Measurements from ENCODE around the gene SLC22A1. TPM values are rescaled to one million over a fixed set of nuclear protein-coding genes. Genes with fewer than 3 reads are reported as not detected.

Gene SLC22A1
- total RNA-seq, 1 experiment from 2014 or later: 0.86 TPM

DNA sequence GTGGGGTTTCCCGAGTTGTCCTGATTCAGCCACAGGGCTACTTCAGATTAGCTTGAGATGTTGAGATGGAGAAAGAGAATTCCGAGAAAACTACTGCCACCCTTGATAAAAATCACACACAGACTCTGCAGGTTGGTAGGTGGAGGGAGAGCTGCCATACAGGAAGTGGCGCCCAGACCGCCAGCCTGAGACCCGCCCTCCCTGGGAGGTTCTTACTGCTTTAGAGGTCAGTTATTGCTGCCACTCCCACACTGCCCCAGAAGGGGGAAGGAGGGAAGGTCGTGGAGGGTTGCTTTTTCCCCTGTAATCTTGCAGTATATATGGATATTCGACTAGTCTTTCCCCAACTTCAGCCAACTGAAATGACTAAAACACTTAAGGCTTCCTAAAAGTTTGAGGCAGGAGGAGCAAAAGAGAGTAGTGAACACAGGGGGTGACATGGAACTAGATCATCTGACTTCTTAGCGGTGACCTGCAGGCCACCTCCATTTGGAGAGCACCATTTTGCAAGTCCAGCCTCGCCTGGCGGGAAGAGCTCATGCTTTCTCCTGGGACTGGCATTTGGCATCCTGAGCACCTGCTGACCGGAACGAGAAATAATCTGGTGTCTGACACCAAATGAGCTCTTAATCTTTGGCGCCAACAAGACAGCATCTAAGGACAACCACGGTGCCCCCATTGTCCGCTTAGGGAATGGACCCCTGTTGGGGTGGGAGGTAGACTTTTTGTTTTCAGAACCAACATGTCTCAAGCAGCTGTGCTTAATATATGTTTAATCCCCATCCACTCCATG, 35.7 kb upstream of the SLC22A1 start:
- H3K79me2 ChIP-seq (ENCODE audit: insufficient read depth, low read length): no peaks in the 10 kb centered on the region
- no peak overlapping the region for H3K27ac ChIP-seq (ENCODE audit: low read depth, low read length)
- no peaks in the 10 kb centered on the region for H3K9me2 ChIP-seq (ENCODE audit: insufficient read depth)
- H3K9ac ChIP-seq (ENCODE audit: low read length): no peak overlapping the region
- TF ChIP-seq POLR2A (IDR thresholded peaks at IDR 0.05; ENCODE audit: borderline replicate concordance, extremely low read depth, insufficient read depth, insufficient read length) (no peak), SIN3A (IDR thresholded peaks at IDR 0.05; ENCODE audit: low read depth) (no peak), POLR2AphosphoS5 (IDR thresholded peaks at IDR 0.05; ENCODE audit: low read depth, low read length) (no peak), CBX3 (IDR thresholded peaks at IDR 0.05; ENCODE audit: low read depth) (no peak), EZH2phosphoT487 (IDR thresholded peaks at IDR 0.05; ENCODE audit: borderline replicate concordance) (no peak), EGR1 (IDR thresholded peaks at IDR 0.05; ENCODE audit: low read depth) (no peak), YY1 (IDR thresholded peaks at IDR 0.05; ENCODE audit: extremely low read depth, insufficient replicate concordance, low read depth, low read length) (no peak), RAD21 (IDR thresholded peaks at IDR 0.05; ENCODE audit: low read depth) (no peak), JUND (IDR thresholded peaks at IDR 0.05) (no peak), ZNF274 (IDR thresholded peaks at IDR 0.05; ENCODE audit: low read depth, low read length) (no peak), EZH2 (IDR thresholded peaks at IDR 0.05) (no peak), CEBPB (IDR thresholded peaks at IDR 0.05; ENCODE audit: low read depth) (no peak), ELF1 (IDR thresholded peaks at IDR 0.05; ENCODE audit: borderline replicate concordance, low read depth) (no peak)
- TF ChIP-seq, protein P1, sequence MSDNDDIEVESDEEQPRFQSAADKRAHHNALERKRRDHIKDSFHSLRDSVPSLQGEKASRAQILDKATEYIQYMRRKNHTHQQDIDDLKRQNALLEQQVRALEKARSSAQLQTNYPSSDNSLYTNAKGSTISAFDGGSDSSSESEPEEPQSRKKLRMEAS (IDR thresholded peaks at IDR 0.05): no peak
- TF ChIP-seq, protein P2, sequence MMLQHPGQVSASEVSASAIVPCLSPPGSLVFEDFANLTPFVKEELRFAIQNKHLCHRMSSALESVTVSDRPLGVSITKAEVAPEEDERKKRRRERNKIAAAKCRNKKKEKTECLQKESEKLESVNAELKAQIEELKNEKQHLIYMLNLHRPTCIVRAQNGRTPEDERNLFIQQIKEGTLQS (IDR thresholded peaks at IDR 0.05): no peak
- TF ChIP-seq, protein P3, sequence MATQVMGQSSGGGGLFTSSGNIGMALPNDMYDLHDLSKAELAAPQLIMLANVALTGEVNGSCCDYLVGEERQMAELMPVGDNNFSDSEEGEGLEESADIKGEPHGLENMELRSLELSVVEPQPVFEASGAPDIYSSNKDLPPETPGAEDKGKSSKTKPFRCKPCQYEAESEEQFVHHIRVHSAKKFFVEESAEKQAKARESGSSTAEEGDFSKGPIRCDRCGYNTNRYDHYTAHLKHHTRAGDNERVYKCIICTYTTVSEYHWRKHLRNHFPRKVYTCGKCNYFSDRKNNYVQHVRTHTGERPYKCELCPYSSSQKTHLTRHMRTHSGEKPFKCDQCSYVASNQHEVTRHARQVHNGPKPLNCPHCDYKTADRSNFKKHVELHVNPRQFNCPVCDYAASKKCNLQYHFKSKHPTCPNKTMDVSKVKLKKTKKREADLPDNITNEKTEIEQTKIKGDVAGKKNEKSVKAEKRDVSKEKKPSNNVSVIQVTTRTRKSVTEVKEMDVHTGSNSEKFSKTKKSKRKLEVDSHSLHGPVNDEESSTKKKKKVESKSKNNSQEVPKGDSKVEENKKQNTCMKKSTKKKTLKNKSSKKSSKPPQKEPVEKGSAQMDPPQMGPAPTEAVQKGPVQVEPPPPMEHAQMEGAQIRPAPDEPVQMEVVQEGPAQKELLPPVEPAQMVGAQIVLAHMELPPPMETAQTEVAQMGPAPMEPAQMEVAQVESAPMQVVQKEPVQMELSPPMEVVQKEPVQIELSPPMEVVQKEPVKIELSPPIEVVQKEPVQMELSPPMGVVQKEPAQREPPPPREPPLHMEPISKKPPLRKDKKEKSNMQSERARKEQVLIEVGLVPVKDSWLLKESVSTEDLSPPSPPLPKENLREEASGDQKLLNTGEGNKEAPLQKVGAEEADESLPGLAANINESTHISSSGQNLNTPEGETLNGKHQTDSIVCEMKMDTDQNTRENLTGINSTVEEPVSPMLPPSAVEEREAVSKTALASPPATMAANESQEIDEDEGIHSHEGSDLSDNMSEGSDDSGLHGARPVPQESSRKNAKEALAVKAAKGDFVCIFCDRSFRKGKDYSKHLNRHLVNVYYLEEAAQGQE (IDR thresholded peaks at IDR 0.05; ENCODE audit: low read depth): no peak
- BruUV-seq (replicated peaks): no TSS peak
- H4K20me1 ChIP-seq (ENCODE audit: insufficient read depth): no peaks in the 10 kb centered on the region
- RAD21 ChIA-PET (ENCODE audit: low non-redundant PET in 1 of 2, low total read pairs in 2 of 2, uncharacterized antibody in 2 of 2, unreplicated experiment in 2 of 2): no interaction called here
- no peak overlapping the region for H2AFZ ChIP-seq (ENCODE audit: low read depth, low read length, poor library complexity, severe bottlenecking)
- POLR2A ChIA-PET: no interaction called here
- ATAC-seq: no peak
- no peaks in the 10 kb centered on the region for H3K9me3 ChIP-seq (ENCODE audit: control insufficient read depth in 1 of 2, insufficient read depth in 1 of 2, low read depth in 1 of 2, low read length in 2 of 2)
- intact Hi-C loops (cut with micrococcal nuclease): no loop called here
- no peak for DNase-seq (ENCODE audit: low read depth, low spot score)
- H3K4me2 ChIP-seq (ENCODE audit: low read length): no peak overlapping the region
- CTCF ChIA-PET: no interaction called here
- H3K4me3 ChIP-seq (replicated peaks in 1 of 2; ENCODE audit: low read depth in 1 of 2, low read length in 2 of 2): no peak overlapping the region
- H3K4me1 ChIP-seq (ENCODE audit: control insufficient read depth in 1 of 2, insufficient read depth in 2 of 2, low read length in 2 of 2): no peaks in the 10 kb centered on the region
- H3K36me3 ChIP-seq (ENCODE audit: control insufficient read depth in 1 of 2, insufficient read depth in 2 of 2, low read length in 2 of 2): peaks cover 10 to 17% of the 10 kb centered on the region in 2 experiments; a peak in 3 of 4 replicates
- H3K27me3 ChIP-seq (ENCODE audit: insufficient read depth, low read length): no peaks in the 10 kb centered on the region
